GM13977 (cell line): ENCODE measurements around the gene TSTD2.

Experiments
- DNase-seq: peaks from one replicate; pipeline ENCODE4 v3.0.0; 2012; ENCODE audit warnings: low spot score
- CTCF ChIP-seq: IDR thresholded peaks from 2 replicates; pipeline ENCODE4 v1.5.1; 2012; ENCODE audit warnings: mild to moderate bottlenecking, control low read depth; ENCODE audit not compliant: insufficient read depth; ENCODE audit errors: extremely low read depth, missing control alignments
- in situ Hi-C: fragments of 300-500 bp; cut with MboI; formaldehyde crosslinking; loops from one replicate; pipeline ENCODE4 v1.12.0; 2022; ENCODE audit warnings: low sequenced_read_pairs, low pct_unique_long_range_greater_than_20kb, mixed read lengths, inconsistent platforms; ENCODE audit not compliant: unreplicated experiment

The TSTD2 gene

GRCh38 chr9:97571664-97572063 lies 61.5 kb downstream of the TSTD2 start:
- DNase-seq: no peak
- in situ Hi-C loops: no loop called here
- no peak for TF ChIP-seq CTCF

- TF ChIP-seq CTCF: no peak
- no peak for DNase-seq
- in situ Hi-C loops: no loop called here
Measured at GRCh38 chr9:97570899-97571298, 62.3 kb downstream of the TSTD2 start.

GRCh38 chr9:97568461-97569275 lies 64.5 kb downstream of the TSTD2 start:
- in situ Hi-C loops: no loop called here
- DNase-seq: no peak
- TF ChIP-seq CTCF: no peak

- DNase-seq: no peak
- no peak for TF ChIP-seq CTCF
- in situ Hi-C loops: no loop called here
Measured at GRCh38 chr9:97567894-97568202, 65.3 kb downstream of the TSTD2 start.

GRCh38 chr9:97567182-97567893 lies 65.8 kb downstream of the TSTD2 start:
- in situ Hi-C loops: no loop called here
- TF ChIP-seq CTCF: no peak
- DNase-seq: no peak

- no peak for DNase-seq
- in situ Hi-C loops: no loop called here
- no peak for TF ChIP-seq CTCF
Measured at GRCh38 chr9:97565262-97565661, 67.9 kb downstream of the TSTD2 start.
